Endothelial cell of umbilical vein (primary cell): ENCODE data around the gene PPP2R2D. TPM values are rescaled to one million over a fixed set of nuclear protein-coding genes. Genes with fewer than 3 reads are reported as not detected.

Source experiments
- BruUV-seq: library from RNA; stranded (reverse); fragments of 400-500 nt; replicated peaks from 2 replicates; lab custom pipeline; 2021; lab: Mats Ljungman, UMichigan
- CTCF ChIA-PET: fragments of 300-600, 350-600 bp; sonication (Branson Sonifier 250); formaldehyde crosslinking; loops from one replicate; lab custom pipeline; 2021; ENCODE audit warnings: antibody characterized with exemption, inconsistent platforms; lab: Charles Lee
- POLR2A ChIA-PET: fragments of 300-600, 350-600 bp; sonication (Branson Sonifier 250); formaldehyde crosslinking; loops from one replicate; lab custom pipeline; 2021; ENCODE audit warnings: antibody characterized with exemption, inconsistent platforms; lab: Charles Lee
- DNase-seq: peaks from one replicate; pipeline ENCODE4 v3.0.0-alpha.2; 2011; ENCODE audit warnings: low read depth, low spot score
- FAIRE-seq: peaks from 2 replicates; lab custom pipeline; 2011; peaks lifted over from hg19 to GRCh38; lab: Jason Lieb, UNC
- H2AFZ ChIP-seq: 2 replicates; pipeline ENCODE4 v1.6.0; 2012; ENCODE audit warnings: low read depth, low read length, control low read depth, inconsistent platforms
- H3K27ac ChIP-seq: 2 replicates; pipeline ENCODE4 v1.5.1; 2011; ENCODE audit warnings: low read depth, mild to moderate bottlenecking, control low read depth, low read length, moderate library complexity; ENCODE audit not compliant: insufficient read depth
- H3K27me3 ChIP-seq, 2 experiments: 2 replicates each; pipeline versions ENCODE4 v1.6.0 to v1.6.1; 2011; ENCODE audit warnings: low read length in 2 of 2, mixed read lengths in 1 of 2; ENCODE audit not compliant: control insufficient read depth in 2 of 2, insufficient read depth in 2 of 2
- H3K36me3 ChIP-seq, 2 experiments: 2 replicates in 1 of 2; 3 replicates in 1 of 2; pipeline ENCODE4 v1.5.1; 2011; ENCODE audit warnings: low read length in 2 of 2, mild to moderate bottlenecking in 1 of 2, moderate library complexity in 1 of 2; ENCODE audit not compliant: control insufficient read depth in 2 of 2, insufficient read depth in 2 of 2; ENCODE audit errors: extremely low read depth in 1 of 2
- H3K4me1 ChIP-seq: 3 replicates; pipeline ENCODE4 v1.5.1; 2011; ENCODE audit warnings: mild to moderate bottlenecking, low read length; ENCODE audit not compliant: control insufficient read depth, insufficient read depth; ENCODE audit errors: extremely low read depth
- H3K4me2 ChIP-seq: 2 replicates; pipeline ENCODE4 v1.6.1; 2011; ENCODE audit warnings: low read length, control low read depth, mixed read lengths; ENCODE audit not compliant: insufficient read depth
- H3K4me3 ChIP-seq, 3 experiments: fragments of 200-600 bp in 1 of 3; sonication (generic), shearing (Covaris generic) in 1 of 3; replicated peaks in 1 of 3; 2 replicates each; pipeline ENCODE4 v1.5.1; 2011 to 2016; ENCODE audit warnings: control low read depth in 3 of 3, low read length in 3 of 3, mild to moderate bottlenecking in 2 of 3, inconsistent platforms in 1 of 3, low read depth in 1 of 3, moderate library complexity in 1 of 3; ENCODE audit not compliant: insufficient read depth in 1 of 3
- H3K79me2 ChIP-seq: 2 replicates; pipeline ENCODE4 v1.6.0; 2012; ENCODE audit warnings: low read length, inconsistent platforms; ENCODE audit not compliant: control insufficient read depth, insufficient read depth
- H3K9ac ChIP-seq: replicated peaks from 2 replicates; pipeline ENCODE3; 2011; ENCODE audit warnings: low read length, control low read depth; ENCODE audit not compliant: insufficient read depth; ENCODE audit errors: extremely low read depth
- H3K9me1 ChIP-seq: replicated peaks from 3 replicates; pipeline ENCODE4 v1.6.0; 2011; ENCODE audit warnings: mild to moderate bottlenecking, low read length; ENCODE audit not compliant: control insufficient read depth, insufficient read depth; ENCODE audit errors: extremely low read depth
- H3K9me3 ChIP-seq: replicated peaks from 2 replicates; pipeline ENCODE4 v1.5.1; 2012; ENCODE audit warnings: low read length, inconsistent platforms; ENCODE audit not compliant: control insufficient read depth, insufficient read depth
- H4K20me1 ChIP-seq: replicated peaks from 2 replicates; pipeline ENCODE3; 2011; ENCODE audit warnings: mild to moderate bottlenecking, low read length; ENCODE audit not compliant: control insufficient read depth, insufficient read depth; ENCODE audit errors: extremely low read depth
- CTCF ChIP-seq, 2 donors: IDR thresholded peaks; 1 replicate in 1 of 2; 2 replicates in 1 of 2; pipeline ENCODE4 v1.5.1; 2011; ENCODE audit warnings: low read length in 2 of 2, mild to moderate bottlenecking in 2 of 2, moderate library complexity in 2 of 2, control low read depth in 1 of 2, inconsistent platforms in 1 of 2, low read depth in 1 of 2; ENCODE audit not compliant: insufficient read depth in 1 of 2; ENCODE audit errors: extremely low read depth in 1 of 2
- EZH2 ChIP-seq: IDR thresholded peaks from 2 replicates; pipeline ENCODE4 v1.6.1; 2012; ENCODE audit warnings: borderline replicate concordance, low read depth, mild to moderate bottlenecking, moderate library complexity, low read length, inconsistent platforms; ENCODE audit not compliant: severe bottlenecking
- FOS ChIP-seq: IDR thresholded peaks from 2 replicates; pipeline ENCODE4 v1.6.1; 2011; ENCODE audit warnings: mild to moderate bottlenecking, low read length, moderate library complexity, borderline replicate concordance; ENCODE audit not compliant: insufficient read depth
- GATA2 ChIP-seq: IDR thresholded peaks from 2 replicates; pipeline ENCODE4 v1.7.0; 2011; ENCODE audit warnings: low read depth, mild to moderate bottlenecking, moderate library complexity, mixed read lengths, low read length; ENCODE audit not compliant: insufficient read length, insufficient read depth
- JUN ChIP-seq: IDR thresholded peaks from 2 replicates; pipeline ENCODE4 v1.6.1; 2011; ENCODE audit warnings: borderline replicate concordance, low read depth; ENCODE audit not compliant: insufficient read length, insufficient read depth
- MAX ChIP-seq: IDR thresholded peaks from 2 replicates; pipeline ENCODE4 v1.6.1; 2011; ENCODE audit not compliant: insufficient read depth, insufficient read length
- MYC ChIP-seq: IDR thresholded peaks from one replicate; pipeline ENCODE4 v1.6.1; 2011; ENCODE audit warnings: mild to moderate bottlenecking, low read depth, low read length
- POLR2AphosphoS5 ChIP-seq: IDR thresholded peaks from 2 replicates; pipeline ENCODE4 v1.6.1; 2012; ENCODE audit warnings: low read depth, mild to moderate bottlenecking, control low read depth, low read length, moderate library complexity; ENCODE audit not compliant: insufficient read depth
- dilution Hi-C: fragments of 300-500 bp; cut with MboI; formaldehyde crosslinking; loops from one replicate; pipeline ENCODE4 v1.15.0; 2019; ENCODE audit warnings: low sequenced_read_pairs; ENCODE audit not compliant: extremely low pct_ligation_motif_present
- intact Hi-C: fragments of 100-400 bp; cut with micrococcal nuclease; formaldehyde crosslinking; loops from one replicate; pipeline ENCODE4 v1.10.0; 2022
- polyA plus RNA-seq, 4 experiments: library from polyadenylated mRNA; depleted of rRNA in 3 of 4; stranded (reverse) in 3 of 4; unstranded in 1 of 4; fragments of >200 nt; gene quantifications; 2 replicates each; pipeline versions ENCODE4 v1.2.1 to v1.2.3, GENCODE V29; 2011 to 2012; ENCODE audit warnings: missing spikeins in 1 of 4
- total RNA-seq: library from RNA; stranded (reverse); gene quantifications from 2 replicates; pipeline ENCODE4 v1.2.3, GENCODE V29; 2021

Gene PPP2R2D
- total and polyA plus RNA-seq, 2 donors (not counting 3 experiments of a cell fraction or from before 2014, with no cell fraction given): 29.9 to 36.3 TPM

GRCh38 chr10:131964298-131964697 is 63.5 kb downstream of the PPP2R2D start:
- dilution Hi-C loops (no loop called here), intact Hi-C loops (no loop called here)
- DNase-seq (no peak), FAIRE-seq (no peak)
- Histone ChIP-seq H3K4me1 (no peaks in the 10 kb centered on the region), H3K4me2 (no peak overlapping the region), H3K4me3 (no peak overlapping the region), H4K20me1 (no peaks in the 10 kb centered on the region), H3K79me2 (no peaks in the 10 kb centered on the region), H3K9ac (no peak overlapping the region), H2AFZ (no peak overlapping the region), H3K9me1 (no peaks in the 10 kb centered on the region), H3K36me3 (peaks cover 3 to 22% of the 10 kb centered on the region in 2 experiments), H3K27me3 (no peaks in the 10 kb centered on the region), H3K27ac (no peak overlapping the region), H3K9me3 (no peaks in the 10 kb centered on the region)
- ChIA-PET CTCF (no interaction called here), POLR2A (no interaction called here)
- BruUV-seq: no TSS peak
- TF ChIP-seq MAX: no peak
- TF ChIP-seq MYC: no peak
- TF ChIP-seq CTCF (IDR thresholded peaks at IDR 0.05; ENCODE audit: extremely low read depth in 1 of 2, insufficient read depth in 1 of 2, low read depth in 1 of 2, low read length in 2 of 2): no peak
- TF ChIP-seq EZH2: no peak
- no peak for TF ChIP-seq GATA2
- TF ChIP-seq POLR2AphosphoS5: no peak
- TF ChIP-seq JUN: no peak
- no peak for TF ChIP-seq FOS
